NCI-H69 (cell line): Measurements from ENCODE around the gene FRMD8.
A peak's percentile ranks its signal among the peaks of the same experiment; 100 is the strongest.

Experiments used
- DNase-seq: peaks from one replicate; lab custom pipeline; 2025; lab: John Stamatoyannopoulos, UW

The FRMD8 gene

GRCh38 chr11:65376138-65376713, 10.2 kb upstream of the FRMD8 start:
- no peak for DNase-seq

- no peak for DNase-seq
Measured at GRCh38 chr11:65377036-65377435, 9.4 kb upstream of the FRMD8 start.

- DNase-seq: no peak
Measured at GRCh38 chr11:65377777-65378176, 8.7 kb upstream of the FRMD8 start.

- DNase-seq: no peak
Measured at GRCh38 chr11:65378208-65378927, 8.1 kb upstream of the FRMD8 start.

GRCh38 chr11:65378928-65379638, 7.4 kb upstream of the FRMD8 start:
- no peak for DNase-seq

GRCh38 chr11:65379698-65380459, 6.6 kb upstream of the FRMD8 start:
- no peak for DNase-seq

- DNase-seq: peak; percentile 31
Measured at GRCh38 chr11:65380460-65381119, 5.8 kb upstream of the FRMD8 start.

GRCh38 chr11:65381716-65382032, 4.8 kb upstream of the FRMD8 start:
- no peak for DNase-seq

- DNase-seq: peak; percentile 97
Measured at GRCh38 chr11:65382033-65382803, 4.2 kb upstream of the FRMD8 start, which contains the start of gene SLC25A45. Gene SLC25A45 (minus strand): TSS chr11:65382646. CDS start chr11:65381951, 695 bp downstream.

GRCh38 chr11:65382804-65383368, 3.6 kb upstream of the FRMD8 start:
- DNase-seq: no peak

- peak; percentile 46 for DNase-seq
Measured at GRCh38 chr11:65383778-65384177, 2.7 kb upstream of the FRMD8 start.

- no peak for DNase-seq
Measured at GRCh38 chr11:65384301-65384889, 2.0 kb upstream of the FRMD8 start.

GRCh38 chr11:65388731-65389130, 2.3 kb downstream of the FRMD8 start:
- DNase-seq: no peak

GRCh38 chr11:65389294-65389980, 3.0 kb downstream of the FRMD8 start:
- no peak for DNase-seq

GRCh38 chr11:65390099-65390941, 3.9 kb downstream of the FRMD8 start:
- no peak for DNase-seq

- DNase-seq: no peak
Measured at GRCh38 chr11:65390996-65391395, 4.6 kb downstream of the FRMD8 start.

GRCh38 chr11:65392186-65392829, 5.9 kb downstream of the FRMD8 start:
- no peak for DNase-seq

GRCh38 chr11:65392899-65393298, 6.5 kb downstream of the FRMD8 start:
- DNase-seq: no peak
